DMS153 (cell line): Measurements from ENCODE around the gene TMSB15B.
A peak's percentile ranks its signal among the peaks of the same experiment; 100 is the strongest.
"Not testable (repeated sequence)": the region's sequence is repeated elsewhere in the genome, so short reads cannot be mapped to it uniquely, and the experiment has no call there.

ENCODE experiments used
- DNase-seq: peaks from one replicate; lab custom pipeline; 2025; lab: John Stamatoyannopoulos, UW

Gene TMSB15B

GRCh38 chrX:103962411-103963278 lies at the start of gene TMSB15B:
Gene TMSB15B, plus strand, starts transcription at chrX:103962627.
- DNase-seq: not testable (repeated sequence)

GRCh38 chrX:103913356-103914020 lies 48.9 kb upstream of the TMSB15B start:
- DNase-seq: no peak

- DNase-seq: peak; percentile 5
These were observed 44.4 kb upstream of the TMSB15B start for GRCh38 chrX:103918050-103918449.

DNA sequence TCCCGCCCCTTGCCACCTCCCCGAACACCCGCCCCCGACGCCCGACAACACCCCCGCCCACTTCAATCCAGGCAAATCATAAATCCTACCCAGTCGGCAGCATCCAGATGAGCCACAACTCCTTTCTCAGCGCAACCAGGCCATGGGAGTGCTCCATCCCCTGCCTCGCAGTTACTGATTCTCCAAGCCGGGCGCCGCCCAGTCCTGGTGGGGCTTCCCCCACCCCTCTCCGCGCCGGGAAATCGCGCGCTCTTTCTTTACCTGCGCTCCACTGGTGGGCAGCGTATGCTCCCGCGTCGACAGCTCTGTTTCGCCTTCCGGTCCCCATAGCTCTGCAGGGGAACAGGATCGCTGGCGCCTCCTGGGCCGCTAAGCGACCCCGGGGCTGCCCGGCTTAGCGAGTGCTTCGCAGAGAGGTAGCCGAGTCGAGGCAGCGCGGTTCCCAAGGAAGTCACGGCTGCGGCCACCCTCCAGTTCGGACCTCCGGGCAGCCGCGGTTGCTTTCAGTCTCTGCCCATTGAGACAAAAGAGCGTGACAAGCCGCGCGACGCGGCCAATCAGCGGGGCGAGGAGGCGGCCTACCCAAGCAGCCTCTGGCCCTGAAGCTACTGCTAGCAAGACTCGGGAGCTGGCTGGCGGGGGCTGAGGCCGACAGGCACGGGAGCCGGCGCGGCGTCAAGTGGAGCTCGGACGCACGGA lies 43.7 kb upstream of the TMSB15B start:
- DNase-seq: peak; percentile 29

DNA sequence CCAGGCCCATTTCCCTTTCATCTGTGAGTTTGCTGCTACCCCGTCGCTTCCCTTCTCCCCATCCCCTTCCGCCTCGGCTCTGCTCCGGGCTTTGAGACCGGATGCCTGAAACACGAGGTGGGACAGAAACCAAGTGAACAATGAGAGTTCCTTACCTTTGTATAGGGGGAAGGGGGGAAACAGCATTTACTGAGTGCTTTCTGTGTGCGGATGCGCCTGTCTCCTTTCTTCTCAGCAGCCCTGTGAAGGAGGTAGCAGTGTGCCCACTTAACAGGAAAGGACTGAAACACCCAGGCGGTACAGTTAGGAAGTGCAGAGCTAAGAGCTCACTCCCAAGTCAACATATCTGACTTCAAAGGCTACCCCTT lies 43.2 kb upstream of the TMSB15B start:
- DNase-seq: peak; percentile 2

DNA sequence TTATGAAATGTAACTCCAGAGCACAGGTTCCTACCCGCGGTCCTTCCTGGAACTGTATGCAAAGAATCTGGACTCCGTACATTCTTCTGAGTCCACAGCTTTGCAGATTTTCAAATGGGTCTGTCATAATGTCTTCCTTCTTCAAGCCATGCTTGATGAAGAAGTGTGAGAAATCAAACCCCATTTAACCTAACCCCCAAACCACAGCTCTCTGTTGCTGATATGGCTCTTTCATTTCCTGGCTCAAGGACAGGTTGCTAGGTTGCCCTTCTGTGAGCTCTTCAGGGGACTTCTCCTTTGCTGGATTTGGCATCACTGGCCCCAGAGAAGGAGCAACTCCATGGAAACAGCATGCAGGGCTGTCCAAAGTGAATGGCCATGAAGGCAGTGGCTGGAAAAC lies 41.9 kb upstream of the TMSB15B start:
- not testable (repeated sequence) for DNase-seq

DNA sequence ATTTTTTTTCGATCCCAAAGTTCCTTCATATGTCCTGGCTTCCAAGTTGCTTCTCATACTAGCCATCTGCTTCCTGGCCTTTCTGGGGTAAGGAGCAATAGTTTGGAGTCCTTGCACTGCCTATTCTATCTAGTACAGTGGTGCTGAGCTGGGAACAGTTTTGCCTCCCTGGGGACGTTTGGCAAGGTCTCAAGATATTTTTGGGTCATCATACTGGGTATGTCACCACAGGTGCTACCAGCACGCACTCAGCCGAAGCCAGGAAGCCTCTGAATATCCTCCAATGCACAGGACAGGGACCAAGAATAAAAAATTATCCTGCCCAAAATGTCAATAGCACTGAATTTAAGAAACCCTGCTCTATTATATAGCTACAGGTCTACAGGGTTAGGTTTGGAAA lies 35.4 kb upstream of the TMSB15B start:
- no peak for DNase-seq

GRCh38 chrX:103927633-103928032 lies 34.8 kb upstream of the TMSB15B start:
- DNase-seq: no peak

- DNase-seq: no peak
These were observed 30.3 kb upstream of the TMSB15B start for GRCh38 chrX:103932133-103932532.

DNA sequence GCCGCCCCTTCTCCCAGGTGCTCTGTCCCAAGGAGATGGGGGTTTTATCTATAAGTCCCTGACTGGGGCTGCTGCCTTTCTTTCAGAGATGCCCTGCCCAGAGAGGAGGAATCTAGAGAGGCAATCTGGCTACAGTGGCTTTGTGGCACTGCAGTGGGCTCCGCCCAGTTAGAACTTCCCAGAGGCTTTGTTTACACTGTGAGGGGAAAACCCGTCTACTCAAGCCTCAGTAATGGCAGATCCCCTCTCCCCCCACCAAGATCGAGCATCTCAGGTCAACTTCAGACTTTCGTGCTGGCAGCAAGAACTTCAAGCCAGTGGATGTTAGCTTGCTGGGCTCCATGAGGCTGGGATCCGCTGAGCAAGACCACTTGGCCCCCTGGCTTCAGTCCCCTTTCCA lies 22.2 kb upstream of the TMSB15B start:
- not testable (repeated sequence) for DNase-seq

- peak; percentile 4 for DNase-seq
These were observed 21.0 kb upstream of the TMSB15B start for GRCh38 chrX:103941201-103941975.

GRCh38 chrX:103949506-103949905 lies 12.9 kb upstream of the TMSB15B start:
- no peak for DNase-seq

DNA sequence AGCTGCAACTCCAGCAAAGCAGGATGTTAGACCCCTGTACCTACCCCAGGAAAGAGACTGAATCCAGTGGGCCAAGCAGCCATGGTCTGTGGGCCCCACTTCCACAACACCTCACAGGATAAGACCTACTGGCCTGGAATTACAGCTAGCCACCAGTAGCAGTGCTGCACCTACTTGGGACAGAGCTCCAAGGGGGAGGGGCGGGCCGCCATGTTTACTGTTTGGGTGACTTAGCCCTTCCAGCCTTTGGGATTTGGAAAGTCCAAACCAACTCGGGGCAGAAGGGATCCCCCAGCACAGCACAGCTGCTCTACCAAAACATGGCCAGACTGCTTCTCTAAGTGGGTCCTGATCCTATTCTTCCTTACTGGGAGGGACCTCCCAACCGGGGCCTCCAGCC lies 9.1 kb upstream of the TMSB15B start:
- DNase-seq: no peak

DNA sequence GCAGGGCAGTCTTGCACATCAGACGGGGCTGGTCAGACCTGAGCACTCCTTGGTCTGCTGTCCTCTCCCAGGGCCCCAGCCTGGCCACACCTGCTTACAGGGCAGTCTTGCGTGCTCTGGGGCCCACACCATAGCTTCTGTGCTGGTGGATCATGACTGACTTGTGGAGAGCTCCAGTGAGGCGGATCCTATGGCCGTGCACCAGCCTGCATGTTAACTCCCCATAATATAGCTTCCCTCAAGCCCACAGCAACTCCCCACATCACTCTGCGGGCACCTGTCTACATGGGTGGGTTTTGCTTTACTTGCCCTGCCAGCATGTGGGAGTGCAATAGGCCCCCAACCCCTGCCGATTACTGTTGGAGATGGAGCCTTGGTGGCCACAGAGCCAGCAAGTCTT lies 8.2 kb upstream of the TMSB15B start:
- DNase-seq: no peak

DNA sequence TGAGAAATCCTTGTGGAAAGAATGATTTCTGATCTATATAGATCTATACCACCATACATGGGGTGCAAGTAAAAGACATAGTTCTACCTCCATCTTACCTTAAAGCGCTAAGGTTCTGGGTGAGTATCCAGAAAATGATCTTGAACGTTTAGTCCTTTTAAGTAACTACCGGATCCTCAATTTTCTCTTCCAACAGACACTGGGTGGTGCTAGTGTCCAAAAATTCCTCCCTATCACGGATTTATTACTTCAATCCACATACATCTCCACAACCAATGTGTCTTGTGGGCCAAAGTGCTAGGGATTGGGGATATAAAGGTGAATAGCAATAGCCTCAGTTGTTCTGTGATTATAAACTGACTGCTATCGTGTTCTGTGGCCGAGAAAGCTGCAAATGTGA lies 1.8 kb upstream of the TMSB15B start:
- not testable (repeated sequence) for DNase-seq

DNA sequence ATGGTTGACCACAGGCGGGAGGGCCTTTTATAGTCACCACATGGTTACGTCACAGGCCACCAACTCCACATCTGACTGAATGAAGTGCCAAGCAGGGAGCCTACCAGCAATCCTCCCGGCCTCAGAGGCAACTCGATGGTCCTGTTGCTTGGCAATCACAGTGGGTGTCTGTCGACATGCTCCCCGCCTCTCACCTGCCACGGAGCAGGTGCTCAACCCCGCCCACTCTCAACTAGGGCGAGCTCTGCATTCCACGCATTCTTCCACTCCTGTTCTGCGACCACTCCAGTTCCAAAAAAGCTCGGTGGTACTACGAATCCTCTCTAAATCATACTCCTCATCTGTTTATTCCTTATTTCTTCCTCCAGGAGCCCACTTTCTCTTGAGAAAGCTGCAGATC lies 21.1 kb downstream of the TMSB15B start:
- DNase-seq: not testable (repeated sequence)

DNA sequence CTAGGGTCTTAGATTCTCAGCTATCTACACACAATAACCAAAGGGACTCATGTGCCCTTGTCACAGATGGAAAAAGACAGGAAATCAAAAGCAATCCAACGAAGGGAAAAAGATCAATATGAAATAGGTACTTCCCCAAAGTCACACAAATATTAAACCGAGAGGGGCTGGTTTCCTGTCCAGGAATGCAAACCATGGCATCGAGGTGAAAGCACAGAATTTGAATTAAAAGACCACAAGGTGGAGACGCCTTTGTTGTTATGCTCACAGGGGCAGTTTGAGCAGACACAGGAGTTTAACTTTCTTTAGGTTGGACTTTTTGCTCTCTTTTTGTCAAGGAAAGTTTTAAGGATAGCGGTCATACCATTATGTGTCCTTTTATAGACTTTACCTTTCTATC lies 36.8 kb downstream of the TMSB15B start:
- DNase-seq: no peak

DNA sequence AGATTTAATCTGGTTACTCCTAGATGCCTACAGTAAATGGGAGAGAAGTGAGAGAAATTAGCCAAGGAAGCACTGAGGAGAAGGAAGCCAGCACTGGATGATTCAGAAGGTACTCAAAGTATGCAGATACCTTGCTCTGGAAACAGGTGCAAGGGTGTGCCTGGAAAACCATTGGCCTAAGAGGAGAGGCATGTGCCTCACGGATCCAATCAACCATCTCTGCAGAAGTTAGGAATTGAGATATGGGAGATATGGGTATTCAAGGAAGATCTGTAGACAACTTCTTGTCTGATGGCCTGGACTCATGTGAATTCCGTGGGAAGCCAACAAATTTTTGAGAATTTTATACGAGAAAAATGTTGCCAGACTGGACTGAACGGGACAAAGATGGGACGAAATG lies 46.4 kb downstream of the TMSB15B start:
- no peak for DNase-seq

DNA sequence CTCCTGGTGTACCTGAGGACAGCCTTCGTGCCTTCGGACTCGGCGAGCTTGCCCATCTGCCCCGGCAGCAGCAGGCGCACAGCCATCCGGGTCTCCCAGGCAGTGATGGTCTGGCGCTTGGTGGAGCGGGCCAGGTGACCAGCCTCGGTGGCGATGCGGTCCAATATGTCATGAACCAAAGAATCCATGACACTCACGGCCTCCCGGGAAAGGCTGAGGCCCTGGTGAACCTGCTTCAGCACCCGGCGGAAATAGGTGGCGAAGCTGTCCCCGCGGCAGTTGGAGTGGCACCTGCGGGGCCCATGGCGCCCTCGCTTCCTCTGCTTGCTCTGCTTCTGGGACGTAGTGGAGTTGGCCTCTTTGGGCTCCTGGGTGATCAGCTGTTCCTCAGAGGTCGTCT lies 50.7 kb downstream of the TMSB15B start:
- no peak for DNase-seq

DNA sequence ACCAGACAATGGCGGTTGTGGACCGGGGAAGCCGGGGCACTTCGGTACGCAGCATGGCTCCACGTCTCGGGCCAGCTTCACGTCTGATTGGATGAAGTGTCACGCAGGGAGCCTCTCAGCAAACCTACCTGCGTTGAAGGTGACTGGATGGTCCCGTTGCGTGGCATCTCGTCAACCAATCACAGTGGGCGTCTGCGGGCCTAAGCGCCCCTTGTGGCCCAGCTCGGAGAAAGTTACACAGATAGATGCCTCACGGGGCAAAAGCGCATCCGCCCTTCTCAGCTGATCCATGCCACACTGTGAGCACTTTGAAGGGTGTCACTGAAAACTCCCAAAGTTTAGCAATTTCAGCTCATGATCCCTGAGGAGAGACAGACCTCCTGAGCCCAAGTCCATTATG lies 51.2 kb downstream of the TMSB15B start, which contains the start of gene H2BW1:
H2BW1 (minus strand) TSS at position 103 of the 400 bp plus-strand sequence. CDS start 132 bp downstream, outside the sequence.
- DNase-seq: no peak

GRCh38 chrX:104015576-104015975 lies 53.1 kb downstream of the TMSB15B start:
- DNase-seq: not testable (repeated sequence)
